Duodenal mucosa (tissue), 2 donors: ENCODE data around the gene ECE2.
"Not testable (repeated sequence)": the region's sequence is repeated elsewhere in the genome, so short reads cannot be mapped to it uniquely, and the experiment has no call there.

ENCODE experiments used
- H3K27ac ChIP-seq: one replicate; pipeline ENCODE4 v1.7.0; 2013; ENCODE audit warnings: low read depth, low read length
- H3K27me3 ChIP-seq, 2 donors: one replicate each; pipeline ENCODE4 v1.7.0; 2013; ENCODE audit warnings: low read length in 2 of 2, control low read depth in 1 of 2; ENCODE audit not compliant: insufficient read depth in 2 of 2, control insufficient read depth in 1 of 2
- H3K36me3 ChIP-seq, 2 donors: one replicate each; pipeline ENCODE4 v1.7.0; 2013; ENCODE audit warnings: low read length in 2 of 2, control low read depth in 1 of 2; ENCODE audit not compliant: insufficient read depth in 2 of 2, control insufficient read depth in 1 of 2
- H3K4me1 ChIP-seq, 2 donors: one replicate each; pipeline ENCODE4 v1.7.0; 2013; ENCODE audit warnings: low read length in 2 of 2, control low read depth in 1 of 2; ENCODE audit not compliant: insufficient read depth in 2 of 2, control insufficient read depth in 1 of 2
- H3K4me3 ChIP-seq, 2 donors: one replicate each; pipeline ENCODE4 v1.7.0; 2013; ENCODE audit warnings: low read length in 2 of 2, low read depth in 1 of 2
- H3K9ac ChIP-seq, 2 donors: one replicate each; pipeline ENCODE4 v1.7.0; 2013; ENCODE audit warnings: low read length in 2 of 2, low read depth in 1 of 2
- H3K9me3 ChIP-seq, 2 donors: one replicate each; pipeline ENCODE4 v1.7.0; 2013; ENCODE audit warnings: low read length in 2 of 2, control low read depth in 1 of 2; ENCODE audit not compliant: control insufficient read depth in 1 of 2

Gene ECE2

GRCh38 chr3:184334470-184335158 is 58.8 kb downstream of the ECE2 start:
- H3K4me3 ChIP-seq, result no peak overlapping the region
- H3K27me3 ChIP-seq, result no peaks in the 10 kb centered on the region
- H3K4me1 ChIP-seq, result peaks cover 17 to 32% of the 10 kb centered on the region in 2 donors
- H3K36me3 ChIP-seq, result peaks cover 42 to 57% of the 10 kb centered on the region in 2 donors
- no peak overlapping the region for H3K27ac ChIP-seq
- no peaks in the 10 kb centered on the region for H3K9me3 ChIP-seq
- H3K9ac ChIP-seq, result no peak overlapping the region

- peaks cover 39 to 51% of the 10 kb centered on the region in 2 donors for H3K36me3 ChIP-seq
- no peaks in the 10 kb centered on the region for H3K27me3 ChIP-seq
- peak overlapping the region; percentile 80 to 86 for H3K9ac ChIP-seq
- no peaks in the 10 kb centered on the region for H3K9me3 ChIP-seq
- H3K4me1 ChIP-seq, result peaks cover 17 to 32% of the 10 kb centered on the region in 2 donors
- H3K4me3 ChIP-seq, result peak overlapping the region; percentile 85 to 86
- H3K27ac ChIP-seq, result peak overlapping the region; percentile 95
Observed at GRCh38 chr3:184335291-184335660, 59.5 kb downstream of the ECE2 start.

GRCh38 chr3:184335661-184336546 is 60.1 kb downstream of the ECE2 start:
- peaks cover 18 to 32% of the 10 kb centered on the region in 2 donors for H3K4me1 ChIP-seq
- no peaks in the 10 kb centered on the region for H3K9me3 ChIP-seq
- H3K9ac ChIP-seq, result peak overlapping the region; percentile 80 to 86
- H3K27ac ChIP-seq, result peak overlapping the region; percentile 95
- no peaks in the 10 kb centered on the region for H3K27me3 ChIP-seq
- peak overlapping the region; percentile 85 to 86 for H3K4me3 ChIP-seq
- peaks cover 38 to 46% of the 10 kb centered on the region in 2 donors for H3K36me3 ChIP-seq

- H3K27me3 ChIP-seq, result no peaks in the 10 kb centered on the region
- peak overlapping the region; percentile 85 to 86 for H3K4me3 ChIP-seq
- peak overlapping the region; percentile 80 to 86 for H3K9ac ChIP-seq
- peaks cover 30 to 39% of the 10 kb centered on the region in 2 donors for H3K36me3 ChIP-seq
- H3K4me1 ChIP-seq, result peaks cover 26 to 40% of the 10 kb centered on the region in 2 donors
- H3K9me3 ChIP-seq, result no peaks in the 10 kb centered on the region
- H3K27ac ChIP-seq, result peak overlapping the region; percentile 95
Observed at GRCh38 chr3:184336547-184337398, 61.0 kb downstream of the ECE2 start.

GRCh38 chr3:184337399-184337714 is 61.5 kb downstream of the ECE2 start, which contains the start of gene FAM131A:
TSS of gene FAM131A (plus strand) at chr3:184337600. CDS start at chr3:184337631, 31 bp downstream.
- Histone ChIP-seq H3K27ac (peak within 1 kb of the TSS; percentile 95), H3K4me3 (peak within 1 kb of the TSS; percentile 85 to 86), H3K36me3 (peaks cover 24 to 36% of the 10 kb centered on the region in 2 donors), H3K9me3 (no peaks in the 10 kb centered on the region), H3K9ac (peak within 1 kb of the TSS; percentile 80 to 86), H3K27me3 (no peaks in the 10 kb centered on the region), H3K4me1 (peaks cover 28 to 43% of the 10 kb centered on the region in 2 donors)

GRCh38 chr3:184337981-184338380 is 62.2 kb downstream of the ECE2 start:
- H3K27ac ChIP-seq, result no peak overlapping the region
- no peak overlapping the region for H3K9ac ChIP-seq
- H3K36me3 ChIP-seq, result peaks cover 18 to 36% of the 10 kb centered on the region in 2 donors
- H3K27me3 ChIP-seq, result no peaks in the 10 kb centered on the region
- H3K4me1 ChIP-seq, result peaks cover 28 to 43% of the 10 kb centered on the region in 2 donors
- H3K9me3 ChIP-seq, result no peaks in the 10 kb centered on the region
- no peak overlapping the region for H3K4me3 ChIP-seq

- Histone ChIP-seq H3K9me3 (no peaks in the 10 kb centered on the region), H3K9ac (no peak overlapping the region), H3K27ac (no peak overlapping the region), H3K36me3 (peaks cover 13 to 36% of the 10 kb centered on the region in 2 donors), H3K27me3 (no peaks in the 10 kb centered on the region), H3K4me3 (no peak overlapping the region), H3K4me1 (peaks cover 28 to 43% of the 10 kb centered on the region in 2 donors)
Observed at GRCh38 chr3:184338511-184338945, 62.7 kb downstream of the ECE2 start.

- Histone ChIP-seq H3K9me3 (no peaks in the 10 kb centered on the region), H3K27me3 (no peaks in the 10 kb centered on the region), H3K4me3 (no peak overlapping the region), H3K36me3 (peaks cover 8 to 33% of the 10 kb centered on the region in 2 donors), H3K9ac (no peak overlapping the region), H3K4me1 (peaks cover 28 to 43% of the 10 kb centered on the region in 2 donors), H3K27ac (no peak overlapping the region)
Observed at GRCh38 chr3:184339001-184339400, 63.2 kb downstream of the ECE2 start.

- not testable (repeated sequence) for H3K9ac ChIP-seq, H3K4me3 ChIP-seq, H3K27me3 ChIP-seq, H3K9me3 ChIP-seq, H3K27ac ChIP-seq
- peaks cover 28 to 43% of the 10 kb centered on the region in 2 donors for H3K4me1 ChIP-seq
- peaks cover 2 to 31% of the 10 kb centered on the region in 2 donors for H3K36me3 ChIP-seq
Observed at GRCh38 chr3:184339451-184340135, 63.8 kb downstream of the ECE2 start.
